Measurements from ENCODE around the gene CCNJ. TPM values are rescaled to one million over a fixed set of nuclear protein-coding genes. Genes with fewer than 3 reads are reported as not detected.

Gene CCNJ
- total RNA-seq, 2 donors from 2014 or later, result 3.9 to 7.9 TPM

DNA sequence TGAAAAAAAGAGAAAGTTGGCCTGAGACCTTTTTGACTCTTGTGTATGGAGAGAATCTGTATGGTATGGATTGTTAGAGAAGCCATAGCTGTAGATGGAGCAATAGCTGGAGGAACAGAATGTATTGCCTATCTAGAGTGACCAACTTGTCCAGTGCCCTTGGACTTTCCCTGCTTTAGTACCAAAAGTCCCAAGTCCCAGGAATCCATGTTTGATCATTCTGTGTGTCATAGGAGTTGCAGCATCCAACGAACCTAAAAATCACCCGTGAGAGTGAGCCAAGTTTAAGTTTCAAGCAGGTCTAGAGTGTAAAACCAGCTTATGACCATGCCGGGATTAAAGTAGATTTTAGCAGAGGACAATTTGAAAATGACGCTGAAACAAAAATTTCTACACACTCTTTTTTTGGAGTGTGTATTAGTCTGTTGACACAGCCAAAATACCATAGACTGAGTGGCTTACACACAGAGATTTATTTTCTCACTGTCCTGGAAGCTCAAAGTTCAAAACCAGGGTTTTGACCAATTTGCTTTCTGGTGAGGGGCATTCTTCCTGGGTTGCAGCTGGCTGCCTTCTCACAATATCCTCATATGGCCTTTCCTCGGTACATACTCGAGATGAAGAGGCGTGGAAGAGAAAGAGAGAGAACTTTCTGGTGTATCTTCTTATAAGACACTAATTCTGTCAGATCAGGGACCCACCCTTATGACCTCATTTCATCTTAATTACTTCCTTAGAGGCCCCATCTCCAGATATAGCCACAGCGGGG is 49.8 kb downstream of the CCNJ start:
- H3K4me3 ChIP-seq, result no peak overlapping the region
- peaks cover 8% of the 10 kb centered on the region for H3K4me1 ChIP-seq
- DNase-seq, result no peak
- peaks cover 0 to 5% (median 0%) of the 10 kb centered on the region in 3 donors for H3K9me3 ChIP-seq
- TF ChIP-seq POLR2A (IDR thresholded peaks at IDR 0.05), result no peak
- TF ChIP-seq, protein P1, sequence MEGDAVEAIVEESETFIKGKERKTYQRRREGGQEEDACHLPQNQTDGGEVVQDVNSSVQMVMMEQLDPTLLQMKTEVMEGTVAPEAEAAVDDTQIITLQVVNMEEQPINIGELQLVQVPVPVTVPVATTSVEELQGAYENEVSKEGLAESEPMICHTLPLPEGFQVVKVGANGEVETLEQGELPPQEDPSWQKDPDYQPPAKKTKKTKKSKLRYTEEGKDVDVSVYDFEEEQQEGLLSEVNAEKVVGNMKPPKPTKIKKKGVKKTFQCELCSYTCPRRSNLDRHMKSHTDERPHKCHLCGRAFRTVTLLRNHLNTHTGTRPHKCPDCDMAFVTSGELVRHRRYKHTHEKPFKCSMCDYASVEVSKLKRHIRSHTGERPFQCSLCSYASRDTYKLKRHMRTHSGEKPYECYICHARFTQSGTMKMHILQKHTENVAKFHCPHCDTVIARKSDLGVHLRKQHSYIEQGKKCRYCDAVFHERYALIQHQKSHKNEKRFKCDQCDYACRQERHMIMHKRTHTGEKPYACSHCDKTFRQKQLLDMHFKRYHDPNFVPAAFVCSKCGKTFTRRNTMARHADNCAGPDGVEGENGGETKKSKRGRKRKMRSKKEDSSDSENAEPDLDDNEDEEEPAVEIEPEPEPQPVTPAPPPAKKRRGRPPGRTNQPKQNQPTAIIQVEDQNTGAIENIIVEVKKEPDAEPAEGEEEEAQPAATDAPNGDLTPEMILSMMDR (IDR thresholded peaks at IDR 0.05), result no peak
- 57 to 62% methylated on average over 8 of the region's 8 CpGs for WGBS, 2 donors
- ATAC-seq, result no peak
- intact Hi-C loops (cut with DNase I), result no loop called here
- H3K27me3 ChIP-seq, result no peaks in the 10 kb centered on the region
- no peaks in the 10 kb centered on the region for H3K36me3 ChIP-seq (replicated peaks in 1 of 2; ENCODE audit: insufficient read depth in 1 of 2, low read depth in 2 of 2)
- H3K27ac ChIP-seq, result no peak overlapping the region

DNA sequence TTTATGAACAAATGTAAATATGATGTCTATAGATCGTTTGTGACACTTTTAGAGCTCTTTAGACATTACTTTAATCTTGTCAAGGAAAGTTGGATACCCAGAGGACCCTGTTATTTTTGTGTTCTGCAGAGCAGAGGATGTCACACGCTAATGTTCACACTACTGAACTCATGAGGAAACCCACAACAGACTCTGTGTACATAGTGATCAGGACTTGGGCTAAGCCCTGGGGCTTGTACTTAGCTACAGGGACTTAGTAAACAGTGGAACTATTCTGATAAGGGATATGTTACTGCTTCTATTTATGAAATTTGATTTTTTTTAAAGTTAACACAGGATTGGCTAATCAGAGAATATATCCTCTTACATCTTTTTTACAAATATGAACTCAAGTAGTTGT is 50.6 kb downstream of the CCNJ start:
- 38 to 46% methylated on average over 2 of the region's 2 CpGs for WGBS, 2 donors
- no peaks in the 10 kb centered on the region for H3K36me3 ChIP-seq (replicated peaks in 1 of 2; ENCODE audit: insufficient read depth in 1 of 2, low read depth in 2 of 2)
- no peak overlapping the region for H3K4me3 ChIP-seq
- DNase-seq (no peak), ATAC-seq (no peak)
- TF ChIP-seq POLR2A (IDR thresholded peaks at IDR 0.05), result no peak
- TF ChIP-seq, protein P1 (IDR thresholded peaks at IDR 0.05), result no peak
- peaks cover 0 to 5% (median 0%) of the 10 kb centered on the region in 3 donors for H3K9me3 ChIP-seq
- no peak overlapping the region for H3K27ac ChIP-seq
- intact Hi-C loops (cut with DNase I), result no loop called here
- peaks cover 4% of the 10 kb centered on the region for H3K4me1 ChIP-seq
- no peaks in the 10 kb centered on the region for H3K27me3 ChIP-seq

DNA sequence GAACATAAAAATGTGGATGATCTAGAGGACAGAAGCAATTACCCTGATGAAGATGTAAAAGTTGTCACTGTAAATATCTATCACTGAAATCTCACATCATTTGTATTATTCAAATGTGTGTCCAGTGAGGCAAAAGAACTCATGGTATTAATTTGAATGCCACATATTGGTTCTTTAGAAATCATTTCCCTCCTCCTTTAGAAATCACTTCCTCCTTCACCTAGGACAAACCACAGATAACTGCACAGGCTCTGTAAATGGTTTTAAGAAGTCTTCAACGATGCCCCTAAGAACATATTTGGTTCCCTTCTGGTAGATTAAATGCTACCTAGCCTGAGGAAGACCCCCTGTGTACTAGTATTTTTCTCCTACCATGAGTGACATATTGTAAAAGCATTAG is 53.6 kb downstream of the CCNJ start:
- H3K27me3 ChIP-seq, result no peaks in the 10 kb centered on the region
- no peak for DNase-seq
- H3K4me3 ChIP-seq, result no peak overlapping the region
- H3K36me3 ChIP-seq (replicated peaks in 1 of 2; ENCODE audit: insufficient read depth in 1 of 2, low read depth in 2 of 2), result no peaks in the 10 kb centered on the region
- no peak overlapping the region for H3K27ac ChIP-seq
- TF ChIP-seq POLR2A (IDR thresholded peaks at IDR 0.05), result no peak
- TF ChIP-seq, protein P1 (IDR thresholded peaks at IDR 0.05), result no peak
- 63 to 70% methylated on average over 1 of the region's 1 CpG for WGBS, 2 donors
- ATAC-seq, result no peak
- no peaks in the 10 kb centered on the region for H3K4me1 ChIP-seq
- no peaks in the 10 kb centered on the region for H3K9me3 ChIP-seq
- intact Hi-C loops (cut with DNase I), result no loop called here

DNA sequence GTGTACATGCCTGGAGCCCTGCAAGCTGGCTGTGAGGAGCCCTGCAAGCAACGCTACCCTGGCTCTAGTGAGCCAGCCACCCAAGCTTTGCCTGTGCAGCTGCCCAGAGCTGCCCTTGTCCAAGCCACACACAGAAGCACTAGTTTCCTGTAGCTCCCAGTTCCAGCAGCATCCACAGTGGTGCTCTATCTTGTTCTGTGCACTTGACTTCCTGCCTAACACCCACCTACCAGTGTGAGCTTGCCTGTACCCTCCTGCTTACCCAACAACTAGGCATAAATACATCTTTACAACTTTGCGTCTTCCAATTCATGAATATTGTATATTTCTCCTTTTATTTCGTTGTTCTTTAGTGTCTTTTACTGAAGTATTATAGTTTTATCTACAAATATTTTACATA is 54.5 kb downstream of the CCNJ start:
- 65 to 70% methylated on average over 3 of the region's 3 CpGs for WGBS, 2 donors
- ATAC-seq (no peak), DNase-seq (no peak)
- H3K9me3 ChIP-seq, result no peaks in the 10 kb centered on the region
- intact Hi-C loops (cut with DNase I), result no loop called here
- no peak overlapping the region for H3K27ac ChIP-seq
- no peaks in the 10 kb centered on the region for H3K36me3 ChIP-seq (replicated peaks in 1 of 2; ENCODE audit: insufficient read depth in 1 of 2, low read depth in 2 of 2)
- H3K27me3 ChIP-seq, result no peaks in the 10 kb centered on the region
- TF ChIP-seq, protein P1 (IDR thresholded peaks at IDR 0.05), result no peak
- no peak for TF ChIP-seq POLR2A (IDR thresholded peaks at IDR 0.05)
- no peak overlapping the region for H3K4me3 ChIP-seq
- H3K4me1 ChIP-seq, result no peaks in the 10 kb centered on the region

DNA sequence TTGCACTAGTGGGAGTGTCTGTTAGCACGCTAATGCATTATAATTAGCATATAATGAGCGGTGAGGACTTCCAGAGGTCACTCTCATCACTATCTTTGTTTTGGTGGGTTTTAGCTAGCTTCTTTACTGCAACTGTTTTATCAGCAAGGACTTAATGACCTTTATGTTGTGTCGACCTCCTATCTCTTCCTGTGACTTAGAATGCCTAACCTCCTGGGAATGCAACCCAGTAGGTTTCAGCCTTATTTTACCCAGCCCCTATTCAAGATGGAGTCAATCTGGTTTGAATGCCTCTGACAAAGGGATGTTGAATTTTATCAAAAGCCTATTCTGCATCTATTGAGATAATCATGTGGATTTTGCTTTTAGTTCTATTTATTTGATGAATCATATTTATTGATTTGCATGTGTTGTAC is 64.2 kb downstream of the CCNJ start:
- DNase-seq (no peak), ATAC-seq (no peak)
- Histone ChIP-seq H3K36me3 (replicated peaks in 1 of 2; ENCODE audit: insufficient read depth in 1 of 2, low read depth in 2 of 2) (no peaks in the 10 kb centered on the region), H3K4me3 (no peak overlapping the region), H3K9me3 (no peaks in the 10 kb centered on the region), H3K27me3 (no peaks in the 10 kb centered on the region), H3K4me1 (no peaks in the 10 kb centered on the region), H3K27ac (no peak overlapping the region)
- no peak for TF ChIP-seq POLR2A (IDR thresholded peaks at IDR 0.05)
- TF ChIP-seq, protein P1 (IDR thresholded peaks at IDR 0.05), result no peak
- 47 to 49% methylated on average over 3 of the region's 3 CpGs for WGBS, 2 donors
- intact Hi-C loops (cut with DNase I), result no loop called here

Measured in body of pancreas (tissue), 4 donors.